H1 (cell line): ENCODE results near the gene CORT. TPM values are rescaled to one million over a fixed set of nuclear protein-coding genes. Genes with fewer than 3 reads are reported as not detected.

Experiments used
- CTCF ChIA-PET: fragments of 300-600 bp; sonication (Branson Sonifier 250); formaldehyde crosslinking; loops from one replicate; lab custom pipeline; 2021; ENCODE audit not compliant: partially characterized antibody; lab: Charles Lee
- POLR2A ChIA-PET: fragments of 300-600 bp; sonication (Branson Sonifier 250); formaldehyde crosslinking; loops from one replicate; lab custom pipeline; 2021; ENCODE audit warnings: inconsistent platforms; ENCODE audit not compliant: partially characterized antibody; lab: Charles Lee
- DNase-seq, 2 experiments: peaks; one replicate each; pipeline versions ENCODE4 v3.0.0 to v3.0.0-alpha.2; 2010 to 2022; ENCODE audit warnings: low spot score in 2 of 2, low read depth in 1 of 2, mixed read lengths in 1 of 2
- FAIRE-seq: peaks from 2 replicates; lab custom pipeline; 2011; peaks lifted over from hg19 to GRCh38; lab: Jason Lieb, UNC
- H2AFZ ChIP-seq: 2 replicates; pipeline ENCODE4 v1.8.1; 2012; ENCODE audit warnings: low read length, inconsistent platforms
- H2AK5ac ChIP-seq: 2 replicates; pipeline ENCODE4 v1.6.1; 2013; ENCODE audit warnings: low read depth, low read length
- H2BK120ac ChIP-seq: replicated peaks from 2 replicates; pipeline ENCODE3; 2013; ENCODE audit warnings: low read depth, low read length, inconsistent platforms
- H2BK12ac ChIP-seq: 2 replicates; pipeline ENCODE4 v1.6.1; 2013; ENCODE audit warnings: low read depth, low read length
- H2BK15ac ChIP-seq: 2 replicates; pipeline ENCODE4 v1.6.1; 2013; ENCODE audit warnings: low read length
- H2BK20ac ChIP-seq: 2 replicates; pipeline ENCODE4 v1.6.1; 2013; ENCODE audit warnings: low read length
- H2BK5ac ChIP-seq: 2 replicates; pipeline ENCODE4 v1.6.1; 2013; ENCODE audit warnings: low read depth, low read length
- H3K14ac ChIP-seq: 2 replicates; pipeline ENCODE4 v1.6.1; 2013; ENCODE audit warnings: inconsistent platforms; ENCODE audit not compliant: insufficient read length
- H3K18ac ChIP-seq: 2 replicates; pipeline ENCODE4 v1.6.1; 2013; ENCODE audit warnings: low read length; ENCODE audit errors: extremely low read depth
- H3K23ac ChIP-seq: 2 replicates; pipeline ENCODE4 v1.6.1; 2013; ENCODE audit warnings: inconsistent platforms; ENCODE audit not compliant: insufficient read length
- H3K23me2 ChIP-seq: 2 replicates; pipeline ENCODE4 v1.6.1; 2013; ENCODE audit warnings: low read depth, low read length
- H3K27ac ChIP-seq: 2 replicates; pipeline ENCODE4 v1.6.1; 2011; ENCODE audit warnings: low read depth, low read length, inconsistent platforms
- H3K27me3 ChIP-seq, 4 experiments: replicated peaks in 1 of 4; 1 replicate in 1 of 4; 2 replicates in 3 of 4; pipeline versions ENCODE4 v1.6.1 to v1.8.1; 2011 to 2013; ENCODE audit warnings: low read length in 3 of 4, mild to moderate bottlenecking in 3 of 4, inconsistent platforms in 2 of 4, mixed read lengths in 2 of 4, moderate library complexity in 1 of 4; ENCODE audit not compliant: control insufficient read depth in 3 of 4, insufficient read depth in 3 of 4; ENCODE audit errors: extremely low read depth in 1 of 4
- H3K36me3 ChIP-seq, 4 experiments: 2 replicates each; pipeline versions ENCODE4 v1.6.1 to v1.8.1; 2011 to 2013; ENCODE audit warnings: mild to moderate bottlenecking in 4 of 4, low read length in 3 of 4, moderate library complexity in 2 of 4, control low read depth in 1 of 4, inconsistent platforms in 1 of 4; ENCODE audit not compliant: insufficient read depth in 4 of 4, control insufficient read depth in 2 of 4
- H3K4ac ChIP-seq: replicated peaks from 2 replicates; pipeline ENCODE3; 2013; ENCODE audit warnings: low read length, low read depth, mixed read lengths, inconsistent platforms; ENCODE audit not compliant: insufficient read length
- H3K4me1 ChIP-seq, 4 experiments: replicated peaks in 1 of 4; 1 replicate in 1 of 4; 2 replicates in 3 of 4; pipeline versions ENCODE4 v1.6.1 to v1.8.1; 2011 to 2013; ENCODE audit warnings: low read length in 3 of 4, inconsistent platforms in 2 of 4, mixed read lengths in 1 of 4; ENCODE audit not compliant: insufficient read depth in 4 of 4, control insufficient read depth in 3 of 4
- H3K4me2 ChIP-seq, 2 experiments: 2 replicates each; pipeline versions ENCODE4 v1.6.1 to v1.8.1; 2011 to 2013; ENCODE audit warnings: low read depth in 2 of 2, low read length in 2 of 2, control low read depth in 1 of 2, inconsistent platforms in 1 of 2, mild to moderate bottlenecking in 1 of 2; ENCODE audit not compliant: insufficient read depth in 1 of 2
- H3K4me3 ChIP-seq, 4 experiments: fragments of 200-600, 300-600 bp in 1 of 4; sonication (generic), shearing (Covaris generic), sonication (Bioruptor Twin) in 1 of 4; 2 replicates each; pipeline versions ENCODE4 v1.5.1 to v1.8.1; 2011 to 2016; ENCODE audit warnings: low read length in 4 of 4, low read depth in 3 of 4, control low read depth in 2 of 4, inconsistent platforms in 2 of 4, mild to moderate bottlenecking in 2 of 4, mixed read lengths in 1 of 4, moderate library complexity in 1 of 4; ENCODE audit not compliant: insufficient read depth in 2 of 4; ENCODE audit errors: extremely low read depth in 1 of 4
- H3K56ac ChIP-seq: replicated peaks from 2 replicates; pipeline ENCODE3; 2013; ENCODE audit warnings: low read depth, mild to moderate bottlenecking, mixed read lengths, low read length, inconsistent platforms; ENCODE audit not compliant: insufficient read length
- H3K79me1 ChIP-seq: 2 replicates; pipeline ENCODE4 v1.6.1; 2013; ENCODE audit warnings: low read depth, low read length, control low read depth
- H3K79me2 ChIP-seq, 2 experiments: 2 replicates each; pipeline versions ENCODE4 v1.6.1 to v1.8.1; 2012 to 2013; ENCODE audit warnings: low read length in 2 of 2, mild to moderate bottlenecking in 2 of 2, inconsistent platforms in 1 of 2; ENCODE audit not compliant: insufficient read depth in 2 of 2, control insufficient read depth in 1 of 2
- H3K9ac ChIP-seq, 4 experiments: replicated peaks in 1 of 4; 1 replicate in 1 of 4; 2 replicates in 3 of 4; pipeline versions ENCODE4 v1.6.1 to v1.8.1; 2011 to 2013; ENCODE audit warnings: low read depth in 3 of 4, low read length in 3 of 4, control low read depth in 2 of 4, mild to moderate bottlenecking in 2 of 4, moderate library complexity in 2 of 4, inconsistent platforms in 1 of 4; ENCODE audit errors: extremely low read depth in 1 of 4
- H3K9me3 ChIP-seq, 2 experiments: 2 replicates each; pipeline versions ENCODE4 v1.6.1 to v1.8.1; 2012 to 2013; ENCODE audit warnings: mild to moderate bottlenecking in 2 of 2, moderate library complexity in 2 of 2, control low read depth in 1 of 2, inconsistent platforms in 1 of 2, low read depth in 1 of 2, low read length in 1 of 2, mixed read lengths in 1 of 2; ENCODE audit not compliant: insufficient read depth in 2 of 2
- H4K20me1 ChIP-seq, 2 experiments: replicated peaks in 1 of 2; 2 replicates each; pipeline versions ENCODE3 to v1.8.1; 2011 to 2013; ENCODE audit warnings: inconsistent platforms in 2 of 2, low read length in 2 of 2, mild to moderate bottlenecking in 1 of 2; ENCODE audit not compliant: insufficient read depth in 2 of 2, control insufficient read depth in 1 of 2
- H4K5ac ChIP-seq: 2 replicates; pipeline ENCODE4 v1.6.1; 2013; ENCODE audit warnings: low read length, low read depth, mixed read lengths, inconsistent platforms; ENCODE audit not compliant: insufficient read length
- H4K8ac ChIP-seq: 2 replicates; pipeline ENCODE4 v1.8.0; 2013; ENCODE audit warnings: mild to moderate bottlenecking, moderate library complexity, low read length, inconsistent platforms; ENCODE audit not compliant: insufficient read depth; ENCODE audit errors: extremely low read depth
- H4K91ac ChIP-seq: replicated peaks from 2 replicates; pipeline ENCODE3; 2013; ENCODE audit warnings: low read length, mixed read lengths, inconsistent platforms; ENCODE audit not compliant: insufficient read length
- ASH2L ChIP-seq: fragments of 200-600, 300-600 bp; sonication (generic); IDR thresholded peaks from one replicate; pipeline ENCODE4 v1.7.1; 2017; ENCODE audit warnings: low read length
- BACH1 ChIP-seq: IDR thresholded peaks from 2 replicates; pipeline ENCODE4 v1.6.1; 2012; ENCODE audit warnings: low read length, improper control_type of control experiment
- BRCA1 ChIP-seq: IDR thresholded peaks from 2 replicates; pipeline ENCODE4 v1.6.1; 2012; ENCODE audit warnings: low read depth, low read length, improper control_type of control experiment
- CBX5 ChIP-seq: fragments of 300-800, 300-1000 bp; sonication (generic); IDR thresholded peaks from 2 replicates; pipeline ENCODE4 v1.7.1; 2016; ENCODE audit warnings: antibody characterized with exemption, low read length, low read depth
- CHD1 ChIP-seq: IDR thresholded peaks from 2 replicates; pipeline ENCODE4 v1.6.1; 2012; ENCODE audit warnings: low read depth, low read length, improper control_type of control experiment
- JUN ChIP-seq: IDR thresholded peaks from 2 replicates; pipeline ENCODE4 v1.6.1; 2011; ENCODE audit warnings: low read depth, mild to moderate bottlenecking, improper control_type of control experiment, low read length
- KDM4A ChIP-seq: IDR thresholded peaks from one replicate; pipeline ENCODE4 v1.7.1; 2012; ENCODE audit warnings: low read depth, mild to moderate bottlenecking, moderate library complexity, low read length, inconsistent platforms; ENCODE audit not compliant: severe bottlenecking
- PHF8 ChIP-seq: fragments of 200-600 bp; sonication (generic); conservative IDR thresholded peaks from 2 replicates; pipeline ENCODE4 v1.7.1; 2012; ENCODE audit warnings: low read depth, mild to moderate bottlenecking, inconsistent platforms, low read length, moderate library complexity
- SAP30 ChIP-seq: fragments of 300-600 bp; sonication (generic); IDR thresholded peaks from 2 replicates; pipeline ENCODE4 v1.7.1; 2012; ENCODE audit warnings: low read length, moderate library complexity, mild to moderate bottlenecking, inconsistent platforms; ENCODE audit not compliant: insufficient read depth, insufficient replicate concordance
- SP2 ChIP-seq: IDR thresholded peaks from 2 replicates; pipeline ENCODE4 v1.6.1; 2012; ENCODE audit warnings: mild to moderate bottlenecking, low read length, inconsistent platforms
- TAF1 ChIP-seq: IDR thresholded peaks from 2 replicates; pipeline ENCODE4 v1.6.1; 2011; ENCODE audit warnings: mild to moderate bottlenecking, low read depth, low read length
- TAF7 ChIP-seq: optimal IDR thresholded peaks from 2 replicates; pipeline ENCODE3; 2011; ENCODE audit warnings: low read depth, mild to moderate bottlenecking, inconsistent platforms, low read length, moderate library complexity, borderline replicate concordance
- WGBS, 2 experiments: shearing (Covaris generic) in 1 of 2; methylation state at CpG; one replicate each; pipeline versions ENCODE4 v1.1.6 to v1.1.7; 2013 to 2015; ENCODE audit warnings: low lambda C conversion rate in 2 of 2, mixed read lengths in 2 of 2, inconsistent platforms in 1 of 2, low coverage in 1 of 2, missing lambda C conversion rate in 1 of 2; ENCODE audit not compliant: insufficient replicate concordance in 2 of 2, insufficient coverage in 1 of 2, insufficient read length in 1 of 2; ENCODE audit errors: extremely low coverage in 1 of 2, missing lambda C conversion rate in 1 of 2; 5-methylcytosine and 5-hydroxymethylcytosine counted together
- polyA plus RNA-seq, 7 experiments: library from polyadenylated mRNA; depleted of rRNA in 3 of 7; stranded (reverse) in 5 of 7; unstranded in 2 of 7; fragments of >200 nt in 5 of 7; fragments of 200-250 nt in 2 of 7; gene quantifications; 1 replicate in 5 of 7; 2 replicates in 1 of 7; 4 replicates in 1 of 7; pipeline versions ENCODE4 v1.2.1 to v1.2.3, GENCODE V29; 2011 to 2013; ENCODE audit warnings: missing spikeins in 2 of 7, mixed read lengths in 2 of 7
- total RNA-seq: library from RNA; stranded (reverse); fragmentation: NEBNext Ultra II Directional; extraction: Animal tissue kit (Norgen Biotek cat#: 25700); gene quantifications from 2 replicates; pipeline ENCODE4 v1.2.1, GENCODE V29; 2021
- TF ChIP-seq, protein P1 (sequence below): IDR thresholded peaks from 2 replicates; pipeline ENCODE4 v1.6.1; 2012; ENCODE audit warnings: low read length, inconsistent platforms

CORT gene
- total and polyA plus RNA-seq, 2 of the 8 experiments (the other 6 are each of a cell fraction or from before 2014, with no cell fraction given): 0.15 to 0.30 TPM

DNA sequence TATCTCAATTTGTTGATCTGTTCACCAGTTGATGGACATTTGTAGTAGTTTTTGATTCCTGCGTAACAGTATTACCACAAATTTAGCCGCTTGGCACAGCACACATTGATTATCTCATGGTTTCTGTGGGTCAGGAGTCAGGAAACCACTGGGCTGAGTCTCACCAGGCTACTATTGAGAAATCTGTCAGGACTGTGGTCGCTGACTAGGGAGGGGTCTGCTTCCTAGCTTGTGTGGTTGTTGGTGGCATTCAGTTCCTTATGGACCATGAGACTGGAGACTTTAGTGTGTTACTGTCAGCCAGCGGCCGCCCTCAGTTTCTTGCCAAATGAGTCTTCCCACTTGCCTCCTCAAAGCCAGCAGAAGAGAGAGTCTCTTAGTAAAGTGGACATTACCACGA lies 34.7 kb downstream of the CORT start:
- H2AK5ac ChIP-seq: no peak overlapping the region
- H3K4me2 ChIP-seq: no peak overlapping the region
- ChIA-PET POLR2A (interaction anchor here (0.9 to 1.0 kb wide), 2 partner anchors 9 to 32 kb away, joined by 3 read pairs; partner anchors contain the start of gene PEX14), CTCF (interaction anchor here (1.4 to 2.3 kb wide), 3 partner anchors 10 to 23 kb away, joined by 7 to 20 read pairs (median 11); no protein-coding TSS in a partner anchor)
- H3K18ac ChIP-seq: no peak overlapping the region
- H3K27ac ChIP-seq: no peak overlapping the region
- H3K79me1 ChIP-seq: peaks cover 9% of the 10 kb centered on the region
- H3K4ac ChIP-seq: no peak overlapping the region
- no peaks in the 10 kb centered on the region; a peak in 1 of 7 replicates for H3K4me1 ChIP-seq
- no peak overlapping the region for H3K4me3 ChIP-seq
- H3K23me2 ChIP-seq: no peaks in the 10 kb centered on the region
- no peak overlapping the region for H2BK12ac ChIP-seq
- no peak overlapping the region for H2BK15ac ChIP-seq
- no peak overlapping the region for H3K56ac ChIP-seq
- FAIRE-seq (no peak), DNase-seq (no peak)
- 95% methylated on average over 6 of the region's 6 CpGs; no CpG with 5 or more reads in 1 of the 2 experiments for WGBS, 2 experiments
- peaks cover 0 to 3% of the 10 kb centered on the region in 2 experiments for H4K20me1 ChIP-seq
- no peaks in the 10 kb centered on the region for H3K27me3 ChIP-seq
- no peak overlapping the region for H4K5ac ChIP-seq
- H3K14ac ChIP-seq: no peak overlapping the region
- no peak overlapping the region for H4K91ac ChIP-seq
- H3K9ac ChIP-seq: no peak overlapping the region
- no peak overlapping the region for H2AFZ ChIP-seq
- no peaks in the 10 kb centered on the region for H3K9me3 ChIP-seq
- peaks cover 6 to 34% of the 10 kb centered on the region in 2 experiments for H3K79me2 ChIP-seq
- no peak overlapping the region for H3K23ac ChIP-seq
- H4K8ac ChIP-seq: no peak overlapping the region
- H2BK120ac ChIP-seq: no peak overlapping the region
- no peak overlapping the region for H2BK5ac ChIP-seq
- no peaks in the 10 kb centered on the region for H3K36me3 ChIP-seq
- no peak overlapping the region for H2BK20ac ChIP-seq
- TF ChIP-seq CBX5 (no peak), ASH2L (no peak), TAF1 (no peak), TAF7 (no peak), CHD1 (no peak), KDM4A (no peak), SAP30 (no peak), SP2 (no peak), PHF8 (no peak), BACH1 (no peak), JUN (no peak), BRCA1 (no peak)
- TF ChIP-seq, protein P1, sequence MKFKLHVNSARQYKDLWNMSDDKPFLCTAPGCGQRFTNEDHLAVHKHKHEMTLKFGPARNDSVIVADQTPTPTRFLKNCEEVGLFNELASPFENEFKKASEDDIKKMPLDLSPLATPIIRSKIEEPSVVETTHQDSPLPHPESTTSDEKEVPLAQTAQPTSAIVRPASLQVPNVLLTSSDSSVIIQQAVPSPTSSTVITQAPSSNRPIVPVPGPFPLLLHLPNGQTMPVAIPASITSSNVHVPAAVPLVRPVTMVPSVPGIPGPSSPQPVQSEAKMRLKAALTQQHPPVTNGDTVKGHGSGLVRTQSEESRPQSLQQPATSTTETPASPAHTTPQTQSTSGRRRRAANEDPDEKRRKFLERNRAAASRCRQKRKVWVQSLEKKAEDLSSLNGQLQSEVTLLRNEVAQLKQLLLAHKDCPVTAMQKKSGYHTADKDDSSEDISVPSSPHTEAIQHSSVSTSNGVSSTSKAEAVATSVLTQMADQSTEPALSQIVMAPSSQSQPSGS: no peak
